Stimulated activated CD4-positive, alpha-beta T cell treated with anti-CD3 and anti-CD28 coated beads, Interleukin-4, amount 100 ng/mL, for 4 hours (primary cell): ENCODE data around the gene NHEJ1.

Source experiments
- DNase-seq, 2 experiments: peaks; one replicate each; pipeline ENCODE4 v3.0.0-alpha.2; 2020

NHEJ1 gene

DNA sequence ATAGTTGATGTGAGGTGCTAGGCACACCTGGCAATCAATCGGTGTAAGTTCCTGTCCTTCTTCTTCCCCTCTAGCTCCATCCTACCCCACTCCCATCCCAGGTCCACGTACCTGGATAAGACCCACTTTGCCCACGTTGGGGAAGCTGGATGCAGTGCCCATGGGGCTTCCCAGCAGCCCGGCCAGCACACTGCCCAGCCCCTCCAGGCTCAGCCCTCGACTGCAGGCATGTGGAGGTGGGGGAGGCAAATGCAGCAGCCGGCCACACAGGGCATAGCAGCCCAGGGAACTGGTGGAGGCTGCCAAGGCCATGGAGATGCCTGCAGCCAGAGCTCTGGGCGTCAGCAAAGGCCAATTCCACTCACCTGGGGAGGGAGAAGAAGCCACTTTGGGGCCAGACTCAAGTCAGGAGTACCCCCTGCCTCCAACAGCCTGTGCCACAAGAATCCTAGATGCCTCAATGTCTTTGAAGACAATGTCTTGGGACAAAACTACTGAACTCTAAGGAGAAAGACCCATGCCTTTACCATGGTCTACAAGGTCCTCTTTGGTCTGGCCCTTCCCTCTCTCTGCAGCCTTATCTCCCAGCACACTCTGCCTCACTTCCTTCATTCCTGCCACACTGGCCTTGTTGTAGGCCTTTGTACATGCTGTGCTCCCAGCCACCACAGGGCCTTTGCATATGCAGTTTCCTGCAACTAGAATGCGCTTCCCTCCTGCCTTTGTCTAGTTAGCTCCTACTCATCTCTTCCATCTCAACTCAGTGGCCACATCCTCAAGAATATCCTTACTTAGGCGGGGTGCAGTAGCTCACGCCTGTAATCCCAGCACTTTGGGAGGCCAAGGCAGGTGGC is 4.7 kb upstream of the NHEJ1 start:
- no peak for DNase-seq

DNA sequence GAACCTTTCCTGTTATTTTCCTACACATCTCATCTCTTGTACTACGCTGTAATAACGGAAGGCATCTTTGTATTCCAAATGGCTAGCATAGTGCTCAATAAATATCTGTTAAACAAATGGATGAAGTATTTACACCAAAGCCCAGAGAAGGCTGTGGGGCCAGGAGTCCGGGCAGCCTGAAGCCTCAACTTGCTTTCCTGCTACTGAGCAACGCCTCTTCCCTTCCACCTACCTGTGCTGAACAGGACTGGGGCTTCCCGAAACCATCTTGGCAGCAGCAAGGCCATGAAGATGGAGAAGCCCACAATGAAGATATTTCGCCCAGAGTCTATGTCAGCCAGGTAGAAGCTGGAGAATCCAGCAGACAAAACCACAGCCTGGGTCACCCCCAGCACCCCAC is 2.5 kb upstream of the NHEJ1 start:
- no peak for DNase-seq

DNA sequence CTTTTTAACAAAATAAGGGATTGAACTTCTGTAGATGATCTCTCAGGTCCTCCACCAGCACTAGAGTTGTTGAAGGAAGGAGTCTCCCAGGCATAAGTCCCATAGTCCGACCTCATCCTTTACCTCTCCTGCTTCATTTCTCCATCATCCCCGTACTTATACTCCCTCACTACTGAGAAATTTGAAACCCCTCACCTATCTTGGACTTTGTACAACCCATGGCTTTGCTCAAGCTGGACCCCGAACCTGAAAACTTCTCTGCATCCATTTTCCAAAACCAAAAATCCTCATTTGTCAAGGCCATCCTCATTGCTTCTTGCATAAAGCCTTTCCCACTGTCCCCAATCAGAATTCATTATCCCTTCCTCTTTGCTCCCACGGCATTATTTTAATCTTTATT is 482 bp upstream of the NHEJ1 start:
- DNase-seq, result no peak

DNA sequence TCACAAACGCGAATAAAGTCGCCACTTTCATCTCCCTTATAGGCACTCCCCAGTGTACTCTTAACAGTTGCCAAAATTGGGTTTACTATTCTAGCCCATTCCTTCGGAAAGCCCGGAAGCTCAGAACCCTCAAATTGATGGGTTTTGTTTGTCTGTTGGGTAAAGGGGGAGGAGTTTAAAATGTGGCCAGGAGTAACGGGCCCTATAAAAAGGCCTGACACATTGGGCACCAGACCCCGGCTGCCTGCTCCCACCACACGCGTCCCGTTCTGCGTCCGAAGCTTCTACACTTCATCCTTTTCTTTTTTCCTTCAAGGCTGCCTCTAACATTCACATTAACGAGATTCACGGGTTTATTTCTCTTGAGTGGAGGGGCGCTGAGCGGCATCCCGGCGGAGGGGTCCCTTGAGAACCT is 837 bp downstream of the NHEJ1 start:
- DNase-seq, result no peak

DNA sequence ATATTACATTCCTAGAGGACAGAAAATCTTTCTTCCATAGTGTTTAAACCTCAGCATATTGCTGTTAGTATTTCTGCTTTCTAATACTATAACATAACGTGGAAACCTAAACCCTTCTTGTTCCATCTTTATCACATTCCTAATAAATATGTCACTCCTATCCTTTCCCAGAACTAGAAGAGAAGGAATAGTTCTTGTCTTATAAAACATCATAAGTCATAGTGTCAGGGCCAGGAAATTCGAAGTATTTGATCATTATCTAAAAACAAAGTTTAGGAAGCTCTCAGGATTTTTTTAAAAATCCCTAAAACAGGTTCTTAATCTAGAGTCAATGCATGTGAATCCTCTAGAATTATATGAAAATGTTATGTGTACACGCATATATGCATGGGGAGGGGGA is 2.0 kb downstream of the NHEJ1 start:
- DNase-seq, result no peak

DNA sequence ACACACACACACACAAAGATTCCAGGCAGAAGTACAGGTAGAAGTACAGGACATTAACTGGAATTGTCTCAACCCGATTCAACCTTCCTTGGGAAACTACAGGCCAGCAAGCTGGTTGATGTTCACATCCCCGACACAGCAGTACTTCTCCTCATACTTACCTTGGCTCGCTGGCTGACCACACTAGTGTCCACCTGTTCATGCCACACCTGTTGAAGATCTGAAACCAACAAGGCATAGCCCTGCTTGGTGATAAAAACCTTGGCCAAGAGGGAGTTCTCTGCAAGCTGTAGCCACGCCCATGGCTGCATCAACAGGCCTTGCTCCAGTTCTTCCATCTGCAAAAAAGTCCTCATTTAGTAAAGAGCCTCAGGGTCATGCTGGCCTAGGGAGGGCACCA is 2.6 kb downstream of the NHEJ1 start:
- DNase-seq, result no peak

DNA sequence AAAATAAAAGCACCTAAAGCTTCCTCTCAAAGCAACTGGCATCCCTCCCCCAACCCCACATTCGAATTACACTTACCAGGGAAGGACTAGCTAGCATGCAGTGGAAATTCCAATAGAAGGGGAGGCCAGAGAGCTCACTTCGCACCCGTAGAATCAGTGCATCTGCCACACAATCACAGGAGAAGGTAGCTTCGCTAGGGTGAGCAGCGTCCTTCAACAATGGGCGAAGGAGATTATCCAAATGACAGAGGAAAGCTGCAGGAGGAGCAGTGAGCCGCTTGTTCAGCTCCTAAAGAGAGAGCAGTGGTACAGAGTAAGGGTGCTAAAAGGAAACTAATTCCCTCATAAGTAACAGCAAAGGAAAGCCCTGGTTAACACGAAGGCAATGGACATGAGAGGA is 3.2 kb downstream of the NHEJ1 start:
- no peak for DNase-seq

DNA sequence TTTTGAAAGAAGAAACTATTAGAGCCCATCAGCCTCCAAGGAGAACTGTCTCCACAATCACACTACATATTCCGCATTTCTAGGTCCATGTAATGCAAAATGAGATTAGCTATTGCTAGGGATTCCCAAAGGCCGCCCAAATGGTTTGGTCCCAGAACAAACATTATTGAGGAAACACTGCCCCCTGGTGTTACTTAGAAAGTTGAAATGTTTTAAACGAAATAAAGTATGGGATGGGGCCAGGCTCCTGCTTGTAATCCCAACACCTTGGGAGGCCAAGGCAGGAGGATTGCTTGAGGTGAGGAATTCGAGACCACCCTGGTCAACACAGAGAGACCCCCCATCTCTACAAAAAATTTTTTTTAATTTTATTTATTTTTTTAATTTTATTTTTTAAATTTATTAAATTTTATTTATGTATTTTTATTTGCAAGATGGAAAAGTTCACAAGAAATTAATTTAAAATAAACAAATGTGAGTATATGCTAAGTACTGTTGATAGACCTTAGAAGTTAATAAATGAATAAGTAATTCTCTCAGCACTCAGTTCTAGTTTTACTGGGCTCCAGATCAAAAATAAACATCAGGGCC is 5.5 kb downstream of the NHEJ1 start:
- DNase-seq, result no peak

DNA sequence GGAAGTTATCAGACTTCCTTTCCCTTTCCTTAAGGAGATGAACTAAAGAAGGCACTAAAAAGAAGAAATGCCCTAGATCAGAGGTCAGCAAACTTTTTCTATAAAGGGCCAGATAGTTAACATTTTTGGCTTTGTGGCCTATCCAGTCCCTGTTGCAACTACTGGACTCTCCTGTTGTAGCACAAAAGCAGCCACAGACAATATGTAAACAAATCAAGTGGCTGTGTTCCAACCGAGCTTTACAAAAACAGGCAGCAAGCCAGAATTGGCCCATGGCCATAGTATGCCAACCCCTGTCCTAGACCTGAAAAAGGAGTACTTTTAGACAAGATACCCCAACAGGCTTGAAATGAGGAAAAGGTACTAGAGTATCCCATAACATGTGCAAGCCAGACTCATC is 10.9 kb downstream of the NHEJ1 start:
- no peak for DNase-seq

DNA sequence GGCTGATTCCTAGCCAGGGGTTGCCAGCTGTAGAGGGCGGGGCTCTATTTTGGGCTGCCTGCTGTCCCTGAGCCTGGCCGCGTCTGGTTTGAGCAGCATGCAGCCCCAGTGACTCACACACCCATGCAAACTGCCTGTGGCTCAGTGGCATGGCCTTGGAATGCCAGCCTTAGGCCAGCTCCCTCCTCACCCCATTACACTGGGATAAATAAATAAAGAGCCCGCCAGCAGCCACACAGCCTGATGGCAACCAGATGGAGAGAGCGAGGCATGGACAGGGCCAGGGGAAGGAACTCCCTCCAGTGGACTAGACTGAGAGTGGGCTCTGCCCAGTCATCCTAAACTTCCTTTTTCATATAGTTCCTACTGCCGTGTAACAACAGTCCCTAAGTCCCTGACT is 18.3 kb downstream of the NHEJ1 start:
- no peak for DNase-seq

DNA sequence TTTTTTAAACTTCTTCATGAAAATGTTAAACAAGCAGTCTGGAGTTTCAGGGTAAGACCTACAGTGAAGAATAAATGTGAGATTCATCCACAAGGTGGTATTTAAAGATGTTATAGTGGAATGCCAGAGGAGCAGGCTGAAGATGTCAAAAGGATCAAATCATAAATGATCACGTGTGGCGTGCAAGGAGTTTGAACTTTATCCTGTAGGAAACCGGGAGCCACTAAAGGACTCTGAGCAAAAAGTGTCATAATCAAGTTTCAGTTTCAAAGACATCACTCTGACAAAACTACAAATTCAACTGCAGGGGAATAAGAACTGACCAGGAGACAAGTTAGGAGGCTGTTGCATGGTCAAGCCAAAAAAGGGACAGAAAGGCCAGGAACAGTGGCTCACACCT is 19.9 kb downstream of the NHEJ1 start:
- DNase-seq, result no peak

DNA sequence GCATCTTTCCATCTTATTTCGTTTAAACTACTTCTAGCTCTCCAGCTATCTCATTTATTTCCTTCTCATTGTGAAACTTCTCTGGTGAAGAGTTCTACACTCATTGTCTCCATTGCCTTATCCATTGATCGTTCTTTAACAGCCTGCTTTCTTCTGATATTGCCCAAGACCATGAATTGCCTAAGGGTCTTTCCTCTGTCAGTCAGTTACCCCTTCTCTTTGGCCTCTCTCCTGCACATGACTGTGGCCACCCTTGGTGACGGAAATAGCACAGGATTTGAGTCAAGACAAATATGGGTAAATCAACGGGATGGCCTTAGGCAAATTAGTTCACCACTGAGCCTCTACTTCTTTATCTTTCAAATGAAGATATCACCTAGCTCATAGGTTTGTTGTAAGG is 26.6 kb downstream of the NHEJ1 start:
- DNase-seq, result no peak

DNA sequence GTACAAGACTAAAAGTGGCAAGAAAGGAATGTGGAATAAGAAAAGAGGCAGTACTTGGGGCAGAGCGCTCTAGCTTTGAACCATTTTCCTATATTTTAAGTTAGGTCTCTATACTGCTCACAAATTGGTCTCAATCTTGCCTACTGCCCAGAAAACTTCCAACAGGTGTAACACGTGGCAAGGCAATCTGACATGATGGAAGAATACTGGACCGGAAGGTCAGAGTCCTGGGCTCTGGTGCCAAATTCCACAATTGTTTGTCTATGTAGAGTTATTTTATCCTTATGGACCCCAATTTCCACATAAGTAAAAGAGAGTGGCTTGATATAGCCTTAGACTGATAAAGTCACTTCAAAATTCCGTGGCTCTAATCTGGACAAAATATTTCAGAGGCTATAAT is 28.9 kb downstream of the NHEJ1 start:
- no peak for DNase-seq

DNA sequence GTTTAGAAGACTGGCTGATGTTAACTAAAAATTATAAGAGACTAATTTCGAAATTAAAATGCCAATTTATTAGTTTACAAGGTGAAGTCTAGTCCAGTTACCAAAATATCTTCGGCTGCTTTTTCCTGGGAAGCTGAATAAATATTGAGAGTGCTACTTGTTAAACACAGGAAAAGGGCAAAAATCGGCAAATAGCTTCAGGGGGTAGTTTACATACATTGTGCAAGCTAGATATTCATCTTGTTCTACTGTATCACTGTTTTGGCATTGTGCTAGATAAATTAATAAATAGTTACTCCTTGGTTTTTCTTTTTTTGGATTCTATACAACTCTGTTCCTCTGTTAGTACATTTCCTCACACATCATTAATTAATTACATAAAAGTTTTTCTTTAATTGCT is 29.3 kb downstream of the NHEJ1 start:
- no peak for DNase-seq

DNA sequence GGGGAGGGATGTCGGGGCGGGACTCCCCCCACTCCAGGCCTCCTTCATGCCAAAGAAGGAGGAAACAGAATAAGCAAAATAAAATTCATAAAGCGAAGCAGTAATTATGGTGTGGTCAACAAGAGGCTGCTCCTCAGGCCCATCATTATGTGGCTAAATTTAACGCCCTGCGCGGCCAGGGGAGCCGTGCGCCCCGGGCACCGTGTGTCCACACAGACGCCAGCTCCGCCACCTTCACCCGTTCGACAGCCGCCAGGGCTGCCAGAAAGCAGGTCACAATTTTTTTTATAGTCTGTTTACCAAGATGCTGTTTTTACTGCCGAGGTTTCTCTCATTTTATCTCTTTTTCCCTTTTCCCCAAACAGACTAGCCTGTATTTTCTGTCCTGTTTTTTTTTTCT is 31.0 kb downstream of the NHEJ1 start:
- no peak for DNase-seq

DNA sequence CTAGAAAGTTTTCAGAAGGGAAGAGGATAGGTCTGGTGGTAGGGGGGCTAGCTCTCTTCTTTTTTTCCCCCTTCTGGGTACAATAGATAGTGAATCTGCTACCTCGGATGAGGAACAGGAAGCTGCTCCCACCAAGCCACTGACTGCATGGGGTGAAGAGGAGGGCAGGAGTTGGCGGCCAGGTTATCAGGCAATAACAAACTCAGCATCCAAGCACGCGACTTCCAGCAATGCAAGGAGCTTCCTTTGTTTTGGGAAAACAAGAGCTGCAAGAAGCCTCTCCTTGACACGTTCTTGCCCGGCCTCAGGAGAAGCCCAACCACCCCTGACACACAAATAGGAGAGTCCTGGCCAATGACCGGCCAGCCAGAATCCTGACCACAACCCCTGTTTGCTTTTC is 32.2 kb downstream of the NHEJ1 start:
- no peak for DNase-seq

DNA sequence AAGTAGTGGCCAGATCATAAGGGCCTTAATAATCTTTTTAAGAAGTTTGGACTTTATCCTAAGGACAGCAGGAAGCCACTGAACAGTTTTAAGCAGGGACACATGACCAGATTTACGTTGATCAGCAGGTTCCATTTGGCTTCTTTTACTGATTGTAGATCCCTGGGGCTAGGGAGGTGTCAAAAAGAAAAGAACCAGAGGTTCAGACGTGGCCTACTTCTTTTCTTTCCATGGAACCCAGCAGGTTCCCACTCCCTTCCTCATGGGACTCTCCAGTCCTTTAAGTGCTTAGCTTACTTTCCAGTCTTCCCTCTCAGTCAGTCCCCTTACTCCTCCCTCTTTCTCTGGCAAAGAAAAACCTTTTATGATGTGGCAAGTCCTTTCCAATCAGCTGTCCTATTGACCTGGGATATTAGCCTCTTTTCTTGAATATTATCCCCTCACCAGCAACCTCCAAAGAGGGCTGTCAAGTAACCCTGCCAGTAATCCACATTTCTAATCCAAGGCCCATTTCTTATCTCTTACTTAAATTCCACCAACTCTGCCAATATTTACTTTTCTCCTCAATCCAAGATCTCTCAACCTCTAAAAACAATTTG is 33.5 kb downstream of the NHEJ1 start:
- DNase-seq, result no peak

DNA sequence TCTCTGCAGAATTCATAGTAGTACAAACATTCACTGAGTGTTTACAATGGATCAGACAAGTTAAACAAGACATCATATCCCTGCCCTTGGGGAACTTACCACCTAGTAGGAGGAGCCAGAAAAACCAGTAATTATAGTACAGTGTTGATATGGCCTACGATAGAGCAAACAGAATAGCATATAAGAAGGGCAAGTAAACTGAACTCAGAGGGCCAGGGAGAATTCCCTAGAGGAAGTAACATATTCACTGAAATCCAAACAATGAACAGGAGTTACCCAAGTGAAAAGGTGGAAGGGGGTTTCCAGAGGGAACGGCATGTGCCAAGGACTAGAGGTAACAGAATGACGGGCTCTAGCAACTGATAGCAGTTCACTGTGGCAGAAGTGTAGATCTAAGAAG is 34.1 kb downstream of the NHEJ1 start:
- DNase-seq, result no peak

DNA sequence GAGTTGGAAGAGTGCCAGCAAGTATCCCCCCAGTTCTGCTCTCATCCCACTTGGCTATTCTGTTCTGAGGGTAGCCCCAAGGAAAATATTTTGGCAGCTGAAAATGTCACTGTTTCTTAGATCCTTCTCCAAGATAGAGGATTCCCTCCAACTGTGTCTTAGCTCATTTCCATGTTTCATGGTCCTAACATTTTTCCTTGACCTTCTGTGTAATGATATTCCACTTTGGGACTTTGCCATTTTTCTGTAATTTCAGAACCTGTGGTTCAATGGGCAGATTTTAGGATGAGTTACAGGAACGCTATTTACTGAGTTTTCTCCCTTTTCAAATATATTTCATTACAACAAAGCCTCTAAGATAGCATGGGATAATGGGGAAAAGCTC is 34.7 kb downstream of the NHEJ1 start:
- no peak for DNase-seq

DNA sequence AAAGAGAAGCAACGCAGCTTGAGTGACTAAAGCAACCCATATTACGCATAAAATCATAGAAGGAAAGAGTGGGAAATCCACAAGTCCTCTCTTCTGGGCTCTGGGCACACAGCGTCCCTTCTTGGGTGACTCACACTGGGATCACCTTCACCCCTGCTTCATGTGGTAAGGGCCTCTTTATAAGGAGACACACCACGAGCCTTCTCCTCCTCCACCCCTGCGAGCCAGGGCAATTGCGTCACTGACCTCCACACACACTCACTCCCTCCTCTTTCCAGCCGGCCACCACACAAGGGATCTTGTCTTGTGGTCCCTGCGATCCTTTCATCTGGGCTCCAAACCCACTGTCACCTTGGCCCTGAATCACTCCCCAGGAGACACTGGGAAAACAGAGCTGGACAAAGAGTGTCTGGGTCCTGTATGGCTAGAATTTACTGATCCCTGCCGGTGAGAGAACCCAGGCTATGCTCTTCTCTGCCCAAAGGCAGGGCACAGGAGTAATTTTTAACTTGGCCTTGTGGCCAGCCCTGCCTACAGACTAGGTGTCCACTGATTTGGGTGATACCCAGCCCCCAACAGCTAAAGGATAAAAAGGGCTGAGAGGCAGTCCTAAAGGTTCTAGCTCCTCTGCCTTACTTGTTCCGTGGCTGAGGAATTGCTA is 35.3 kb downstream of the NHEJ1 start:
- DNase-seq, result no peak

DNA sequence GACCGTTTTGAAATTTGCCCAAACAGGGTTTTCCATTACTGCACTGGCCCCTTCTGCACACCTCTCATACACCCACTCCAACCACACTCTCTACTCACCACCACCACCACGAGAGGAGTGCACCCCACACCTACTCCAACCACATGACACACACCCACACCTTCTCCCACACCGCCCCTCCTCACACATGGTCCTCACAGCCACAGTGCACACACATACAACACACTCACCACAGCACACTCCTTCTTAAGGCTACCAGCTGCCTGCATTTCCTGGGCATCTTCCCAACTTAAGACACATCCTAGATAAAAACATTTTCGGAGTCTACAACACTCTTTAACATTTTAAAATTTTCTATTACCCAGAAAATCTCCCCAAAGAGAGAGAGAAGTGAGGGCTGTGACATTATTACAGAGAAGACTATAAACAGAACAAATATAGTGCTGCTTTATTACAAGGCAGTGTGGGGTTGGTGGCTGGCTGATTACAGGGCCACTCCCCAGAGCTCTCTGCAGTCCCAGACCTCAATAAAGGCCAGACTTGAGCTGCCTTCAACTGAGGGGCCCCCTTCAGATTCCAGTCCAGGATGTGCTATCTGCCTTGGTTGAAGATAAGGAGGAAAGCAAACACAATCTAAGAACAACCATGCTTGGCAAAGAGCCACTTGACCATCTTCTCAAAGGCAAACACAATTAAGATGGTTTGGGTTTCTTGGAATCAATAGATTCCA is 36.1 kb downstream of the NHEJ1 start:
- DNase-seq, result peak in 1 of 2 experiments; percentile 24

DNA sequence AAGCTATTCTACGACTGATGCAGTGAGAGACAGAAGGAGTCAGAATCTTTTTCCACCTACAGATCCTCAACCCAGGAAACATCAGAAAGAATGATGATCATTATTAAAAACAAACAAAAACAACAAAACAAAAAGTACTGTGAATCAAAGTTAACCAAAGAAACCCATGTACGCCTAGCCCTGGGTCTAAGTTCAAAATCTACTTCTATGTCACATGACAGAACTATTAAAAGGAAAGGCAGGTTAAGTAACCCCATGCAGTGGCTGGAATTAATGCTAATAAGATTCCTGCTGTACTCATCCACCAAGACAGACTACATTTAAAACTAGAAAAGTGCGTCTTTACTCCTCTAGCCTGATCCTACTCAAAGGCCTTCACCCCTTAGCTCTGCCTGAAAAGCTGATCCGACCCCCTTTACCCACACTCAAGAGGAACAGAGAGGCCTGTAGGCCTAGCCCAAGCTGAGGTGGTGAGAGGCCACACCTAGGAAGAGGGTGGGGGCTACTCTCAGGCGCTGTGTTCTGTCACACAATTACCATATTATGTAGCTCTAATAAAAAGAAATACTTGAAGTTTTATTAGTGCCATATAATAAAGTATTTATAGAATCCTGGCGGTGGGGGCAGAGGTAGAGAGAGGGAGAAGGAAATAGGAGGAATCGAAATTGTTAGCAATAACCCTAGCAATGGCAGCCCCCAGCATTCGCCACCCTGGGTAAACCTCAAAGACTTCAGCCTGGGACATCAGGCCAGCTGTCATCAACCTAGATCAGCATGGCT is 37.1 kb downstream of the NHEJ1 start:
- DNase-seq, result no peak
